BE2C (cell line): ENCODE results near the gene SLC26A8.
A peak's percentile ranks its signal among the peaks of the same experiment; 100 is the strongest.
"Not testable (repeated sequence)": the region's sequence is repeated elsewhere in the genome, so short reads cannot be mapped to it uniquely, and the experiment has no call there.

Source experiments
- DNase-seq: peaks from one replicate; pipeline ENCODE4 v3.0.0-alpha.2; 2020
- H3K27me3 ChIP-seq: fragments of 250-450 bp; sonication (Bioruptor Pico); 2 replicates; pipeline ENCODE4 v1.5.1; 2020; ENCODE audit warnings: mild to moderate bottlenecking
- H3K36me3 ChIP-seq: fragments of 250-450 bp; sonication (Bioruptor Pico); 2 replicates; pipeline ENCODE4 v1.5.1; 2020; ENCODE audit warnings: mild to moderate bottlenecking
- H3K4me1 ChIP-seq: fragments of 250-450 bp; sonication (Bioruptor Pico); 2 replicates; pipeline ENCODE4 v1.5.1; 2020
- H3K4me3 ChIP-seq: 2 replicates; pipeline ENCODE4 v1.5.1; 2011; ENCODE audit warnings: low read depth, low read length
- H3K9me3 ChIP-seq: fragments of 250-450 bp; sonication (Bioruptor Pico); 2 replicates; pipeline ENCODE4 v1.5.1; 2020
- CTCF ChIP-seq: IDR thresholded peaks from 2 replicates; pipeline ENCODE4 v1.5.1; 2012; ENCODE audit warnings: mild to moderate bottlenecking, low read depth, low read length

The SLC26A8 gene

GRCh38 chr6:35980991-35981645 lies 43.3 kb downstream of the SLC26A8 start:
- H3K4me3 ChIP-seq: no peak overlapping the region
- H3K9me3 ChIP-seq: no peaks in the 10 kb centered on the region
- TF ChIP-seq CTCF: no peak
- no peaks in the 10 kb centered on the region for H3K36me3 ChIP-seq
- H3K4me1 ChIP-seq: no peaks in the 10 kb centered on the region
- no peak for DNase-seq
- no peaks in the 10 kb centered on the region for H3K27me3 ChIP-seq

GRCh38 chr6:35980126-35980525 lies 44.3 kb downstream of the SLC26A8 start:
- H3K9me3 ChIP-seq, H3K27me3 ChIP-seq, H3K4me3 ChIP-seq, DNase-seq, H3K4me1 ChIP-seq, H3K36me3 ChIP-seq: not testable (repeated sequence)

GRCh38 chr6:35977308-35977707 lies 47.1 kb downstream of the SLC26A8 start:
- no peak for DNase-seq
- Histone ChIP-seq H3K9me3 (no peaks in the 10 kb centered on the region), H3K4me3 (no peak overlapping the region), H3K27me3 (no peaks in the 10 kb centered on the region), H3K36me3 (no peaks in the 10 kb centered on the region), H3K4me1 (no peaks in the 10 kb centered on the region)
- no peak for TF ChIP-seq CTCF

- no peak for DNase-seq
- no peak for TF ChIP-seq CTCF
- Histone ChIP-seq H3K27me3 (no peaks in the 10 kb centered on the region), H3K4me3 (no peak overlapping the region), H3K9me3 (no peaks in the 10 kb centered on the region), H3K36me3 (no peaks in the 10 kb centered on the region), H3K4me1 (no peaks in the 10 kb centered on the region)
Observed at GRCh38 chr6:35973670-35974222, 50.7 kb downstream of the SLC26A8 start.

GRCh38 chr6:35972471-35973367 lies 51.7 kb downstream of the SLC26A8 start:
- no peaks in the 10 kb centered on the region for H3K4me1 ChIP-seq
- H3K27me3 ChIP-seq: no peaks in the 10 kb centered on the region
- TF ChIP-seq CTCF: peak; percentile 28; the same call in 1 of the 2 replicates
- no peaks in the 10 kb centered on the region for H3K9me3 ChIP-seq
- H3K4me3 ChIP-seq: no peak overlapping the region
- no peaks in the 10 kb centered on the region for H3K36me3 ChIP-seq
- DNase-seq: peak; percentile 25

GRCh38 chr6:35970181-35970580 lies 54.3 kb downstream of the SLC26A8 start:
- no peak overlapping the region for H3K4me3 ChIP-seq
- H3K27me3 ChIP-seq: no peaks in the 10 kb centered on the region
- TF ChIP-seq CTCF: no peak
- H3K4me1 ChIP-seq: no peaks in the 10 kb centered on the region
- no peak for DNase-seq
- H3K36me3 ChIP-seq: no peaks in the 10 kb centered on the region
- H3K9me3 ChIP-seq: no peaks in the 10 kb centered on the region
